ENCODE measurements around the gene RAPGEF1.

DNA sequence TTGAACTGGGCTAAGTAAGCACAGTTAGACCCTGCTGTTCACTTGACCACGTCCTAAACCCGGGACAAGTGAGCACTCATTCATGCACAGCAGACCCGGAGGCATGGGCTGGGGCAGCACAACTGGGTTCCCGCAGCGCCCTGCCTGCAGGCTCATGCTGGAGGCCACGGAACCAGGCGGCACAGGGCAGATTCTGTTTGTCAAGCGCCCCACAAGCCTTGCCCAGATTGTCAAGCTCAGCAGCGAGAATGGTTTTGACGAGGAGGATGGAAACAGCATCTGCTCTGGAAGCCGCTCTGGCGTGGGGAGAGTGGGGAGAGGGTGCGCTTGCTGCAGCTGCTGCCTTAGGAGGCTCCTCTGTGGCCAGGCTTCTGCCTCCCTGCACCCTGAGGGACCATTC lies 161.9 kb downstream of the RAPGEF1 start:
- TF ChIP-seq, protein P1, sequence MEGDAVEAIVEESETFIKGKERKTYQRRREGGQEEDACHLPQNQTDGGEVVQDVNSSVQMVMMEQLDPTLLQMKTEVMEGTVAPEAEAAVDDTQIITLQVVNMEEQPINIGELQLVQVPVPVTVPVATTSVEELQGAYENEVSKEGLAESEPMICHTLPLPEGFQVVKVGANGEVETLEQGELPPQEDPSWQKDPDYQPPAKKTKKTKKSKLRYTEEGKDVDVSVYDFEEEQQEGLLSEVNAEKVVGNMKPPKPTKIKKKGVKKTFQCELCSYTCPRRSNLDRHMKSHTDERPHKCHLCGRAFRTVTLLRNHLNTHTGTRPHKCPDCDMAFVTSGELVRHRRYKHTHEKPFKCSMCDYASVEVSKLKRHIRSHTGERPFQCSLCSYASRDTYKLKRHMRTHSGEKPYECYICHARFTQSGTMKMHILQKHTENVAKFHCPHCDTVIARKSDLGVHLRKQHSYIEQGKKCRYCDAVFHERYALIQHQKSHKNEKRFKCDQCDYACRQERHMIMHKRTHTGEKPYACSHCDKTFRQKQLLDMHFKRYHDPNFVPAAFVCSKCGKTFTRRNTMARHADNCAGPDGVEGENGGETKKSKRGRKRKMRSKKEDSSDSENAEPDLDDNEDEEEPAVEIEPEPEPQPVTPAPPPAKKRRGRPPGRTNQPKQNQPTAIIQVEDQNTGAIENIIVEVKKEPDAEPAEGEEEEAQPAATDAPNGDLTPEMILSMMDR (IDR thresholded peaks at IDR 0.05), result no peak
- TF ChIP-seq POLR2A (IDR thresholded peaks at IDR 0.05) (no peak), POLR2AphosphoS5 (IDR thresholded peaks at IDR 0.05; ENCODE audit: insufficient read depth in 1 of 2, low read depth in 1 of 2) (no peak)

Measured in vagina (tissue), 2 donors.